ENCODE results near the gene DDX27.
A peak's percentile ranks its signal among the peaks of the same experiment; 100 is the strongest.
"Not testable (repeated sequence)": the region's sequence is repeated elsewhere in the genome, so short reads cannot be mapped to it uniquely, and the experiment has no call there.

The DDX27 gene

GRCh38 chr20:49203746-49204145 is 15.5 kb upstream of the DDX27 start:
- no peak for DNase-seq

- DNase-seq: no peak
Observed at GRCh38 chr20:49207076-49207475, 12.1 kb upstream of the DDX27 start.

GRCh38 chr20:49210101-49210756 is 9.0 kb upstream of the DDX27 start:
- DNase-seq: no peak

GRCh38 chr20:49210757-49211110 is 8.5 kb upstream of the DDX27 start:
- no peak for DNase-seq

GRCh38 chr20:49214571-49214970 is 4.6 kb upstream of the DDX27 start:
- no peak for DNase-seq

- no peak for DNase-seq
Observed at GRCh38 chr20:49215232-49215631, 4.0 kb upstream of the DDX27 start.

- peak; percentile 88 for DNase-seq
Observed at GRCh38 chr20:49216991-49217578, 2.1 kb upstream of the DDX27 start.

- DNase-seq: not testable (repeated sequence)
Observed at GRCh38 chr20:49218739-49219090, 501 bp upstream of the DDX27 start.

- no peak for DNase-seq
Observed at GRCh38 chr20:49219924-49220831, 962 bp downstream of the DDX27 start.

- DNase-seq: no peak
Observed at GRCh38 chr20:49225896-49226295, 6.7 kb downstream of the DDX27 start.

GRCh38 chr20:49228676-49229075 is 9.5 kb downstream of the DDX27 start:
- no peak for DNase-seq

- no peak for DNase-seq
Observed at GRCh38 chr20:49229381-49229780, 10.2 kb downstream of the DDX27 start.

- no peak for DNase-seq
Observed at GRCh38 chr20:49230021-49230420, 10.8 kb downstream of the DDX27 start.

- DNase-seq: no peak
Observed at GRCh38 chr20:49230561-49231133, 11.4 kb downstream of the DDX27 start.

- DNase-seq: no peak
Observed at GRCh38 chr20:49231471-49231870, 12.3 kb downstream of the DDX27 start.

GRCh38 chr20:49233226-49233625 is 14.0 kb downstream of the DDX27 start:
- no peak for DNase-seq

GRCh38 chr20:49234831-49235230 is 15.6 kb downstream of the DDX27 start:
- DNase-seq: no peak

GRCh38 chr20:49236301-49236700 is 17.1 kb downstream of the DDX27 start:
- no peak for DNase-seq

GRCh38 chr20:49237531-49237930 is 18.3 kb downstream of the DDX27 start:
- DNase-seq: no peak

- no peak for DNase-seq
Observed at GRCh38 chr20:49245921-49246740, 26.9 kb downstream of the DDX27 start.

- DNase-seq: no peak
Observed at GRCh38 chr20:49247169-49247723, 28.0 kb downstream of the DDX27 start.

- DNase-seq: no peak
Observed at GRCh38 chr20:49247792-49248191, 28.6 kb downstream of the DDX27 start.

- no peak for DNase-seq
Observed at GRCh38 chr20:49248301-49248700, 29.1 kb downstream of the DDX27 start.

Data from NCI-H1436 (cell line).